HFFc6 (cell line): Measurements from ENCODE around the gene PHF21B. TPM values are rescaled to one million over a fixed set of nuclear protein-coding genes. Genes with fewer than 3 reads are reported as not detected.
"Not testable (repeated sequence)": the region's sequence is repeated elsewhere in the genome, so short reads cannot be mapped to it uniquely, and the experiment has no call there.

Experiments
- DNase-seq: peaks from one replicate; pipeline ENCODE4 v3.0.0-alpha.2; 2018
- H3K27ac Mint-ChIP-seq: 2 replicates; pipeline ENCODE4 v1.8.0; 2020; ENCODE audit warnings: mild to moderate bottlenecking, mixed read lengths
- H3K27me3 Mint-ChIP-seq: 2 replicates; pipeline ENCODE4 v1.8.0; 2021; ENCODE audit warnings: mild to moderate bottlenecking, moderate library complexity, mixed read lengths; ENCODE audit not compliant: insufficient read depth
- H3K36me3 Mint-ChIP-seq: 2 replicates; pipeline ENCODE4 v1.8.0; 2021; ENCODE audit warnings: low read depth, mixed read lengths
- H3K4me1 Mint-ChIP-seq: 2 replicates; pipeline ENCODE4 v1.8.0; 2020; ENCODE audit warnings: low read depth, mixed read lengths
- H3K4me3 Mint-ChIP-seq: 2 replicates; pipeline ENCODE4 v1.8.0; 2020; ENCODE audit warnings: mild to moderate bottlenecking, moderate library complexity, mixed read lengths
- H3K9me3 Mint-ChIP-seq: 2 replicates; pipeline ENCODE4 v1.8.0; 2020; ENCODE audit warnings: mild to moderate bottlenecking, mixed read lengths
- total RNA-seq, 6 experiments: library from RNA; stranded (reverse); fragmentation: NEBNext Ultra II Directional; extraction: Animal tissue kit (Norgen Biotek cat#: 25700); gene quantifications; 2 replicates in 1 of 6; 3 replicates in 5 of 6; pipeline ENCODE4 v1.2.3, GENCODE V29; 2021
- TF ChIP-seq, protein P1 (sequence below): fragments of 200-600 bp; sonication (generic); IDR thresholded peaks from 2 replicates; pipeline ENCODE4 v1.5.0; 2021; ENCODE audit warnings: antibody characterized with exemption, mild to moderate bottlenecking

The PHF21B gene
- total RNA-seq, 6 experiments from 2014 or later = not detected

DNA sequence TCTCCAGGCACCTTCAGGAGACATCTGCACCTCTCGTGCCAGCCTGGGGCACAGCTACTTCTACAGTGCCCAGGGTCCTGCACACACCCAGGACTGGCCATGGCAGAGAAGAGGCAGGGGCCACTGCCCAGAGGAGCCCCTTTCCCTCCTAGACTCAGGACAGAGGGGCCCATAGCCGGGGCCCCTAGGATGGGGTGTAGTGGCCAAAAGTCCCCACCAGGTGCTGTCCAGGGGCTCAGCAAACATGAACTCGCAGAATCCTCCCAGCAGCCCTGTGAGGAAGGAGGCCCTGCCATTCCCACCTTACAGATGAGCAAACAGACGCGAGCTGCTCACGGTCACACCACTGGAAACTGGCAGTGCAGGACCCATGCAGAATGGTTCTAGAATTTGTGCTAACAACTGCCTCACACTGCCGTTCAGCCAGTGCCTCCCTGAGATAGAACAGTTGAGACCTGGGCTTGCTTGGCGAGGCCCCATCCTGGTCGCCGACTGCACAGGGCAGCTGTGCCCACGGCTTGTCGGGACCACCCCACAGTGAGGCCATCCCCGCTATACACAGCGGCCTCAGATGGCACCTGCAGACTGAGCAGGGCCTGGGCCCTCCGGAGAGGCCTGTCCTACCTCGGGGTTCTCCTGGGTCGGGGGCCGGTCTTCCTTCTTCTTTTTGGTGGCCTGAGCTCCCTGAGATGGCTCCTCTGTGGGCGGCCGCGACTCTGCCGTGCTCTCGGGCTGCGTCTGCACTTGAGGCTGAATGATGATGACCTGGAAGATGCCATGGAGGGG lies 96.4 kb downstream of the PHF21B start:
- H3K4me3 Mint-ChIP-seq = no peak overlapping the region
- no peak overlapping the region for H3K27ac Mint-ChIP-seq
- H3K9me3 Mint-ChIP-seq = peaks cover 35% of the 10 kb centered on the region
- no peak for DNase-seq
- TF ChIP-seq, protein P1, sequence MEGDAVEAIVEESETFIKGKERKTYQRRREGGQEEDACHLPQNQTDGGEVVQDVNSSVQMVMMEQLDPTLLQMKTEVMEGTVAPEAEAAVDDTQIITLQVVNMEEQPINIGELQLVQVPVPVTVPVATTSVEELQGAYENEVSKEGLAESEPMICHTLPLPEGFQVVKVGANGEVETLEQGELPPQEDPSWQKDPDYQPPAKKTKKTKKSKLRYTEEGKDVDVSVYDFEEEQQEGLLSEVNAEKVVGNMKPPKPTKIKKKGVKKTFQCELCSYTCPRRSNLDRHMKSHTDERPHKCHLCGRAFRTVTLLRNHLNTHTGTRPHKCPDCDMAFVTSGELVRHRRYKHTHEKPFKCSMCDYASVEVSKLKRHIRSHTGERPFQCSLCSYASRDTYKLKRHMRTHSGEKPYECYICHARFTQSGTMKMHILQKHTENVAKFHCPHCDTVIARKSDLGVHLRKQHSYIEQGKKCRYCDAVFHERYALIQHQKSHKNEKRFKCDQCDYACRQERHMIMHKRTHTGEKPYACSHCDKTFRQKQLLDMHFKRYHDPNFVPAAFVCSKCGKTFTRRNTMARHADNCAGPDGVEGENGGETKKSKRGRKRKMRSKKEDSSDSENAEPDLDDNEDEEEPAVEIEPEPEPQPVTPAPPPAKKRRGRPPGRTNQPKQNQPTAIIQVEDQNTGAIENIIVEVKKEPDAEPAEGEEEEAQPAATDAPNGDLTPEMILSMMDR = peak; percentile 39
- H3K36me3 Mint-ChIP-seq = peaks cover 18% of the 10 kb centered on the region
- H3K4me1 Mint-ChIP-seq = no peaks in the 10 kb centered on the region
- H3K27me3 Mint-ChIP-seq = peaks cover 3% of the 10 kb centered on the region

DNA sequence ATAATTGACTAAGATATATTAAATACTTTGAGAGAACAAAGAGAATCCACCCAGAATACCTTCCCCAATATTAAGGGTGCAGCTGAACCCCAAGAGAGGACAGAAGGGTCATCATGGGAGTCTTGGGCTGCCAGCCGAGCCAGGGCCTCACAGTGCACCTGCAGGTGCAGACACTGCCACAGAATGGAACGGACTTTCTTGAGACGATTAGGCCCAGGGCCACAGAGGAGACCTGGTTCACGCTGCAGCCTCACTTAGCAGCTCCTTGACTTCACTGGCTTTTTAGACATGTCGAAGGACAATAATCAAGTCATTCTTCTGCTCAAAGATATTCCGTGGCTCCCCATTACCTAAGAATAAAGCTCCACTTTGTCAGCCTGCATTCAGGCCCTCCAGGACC lies 100.6 kb downstream of the PHF21B start:
- no peak overlapping the region for H3K27ac Mint-ChIP-seq
- no peaks in the 10 kb centered on the region for H3K4me1 Mint-ChIP-seq
- H3K4me3 Mint-ChIP-seq = no peak overlapping the region
- H3K36me3 Mint-ChIP-seq = peaks cover 18% of the 10 kb centered on the region
- peaks cover 51% of the 10 kb centered on the region for H3K9me3 Mint-ChIP-seq
- DNase-seq = no peak
- peaks cover 8% of the 10 kb centered on the region for H3K27me3 Mint-ChIP-seq
- TF ChIP-seq, protein P1 = no peak

DNA sequence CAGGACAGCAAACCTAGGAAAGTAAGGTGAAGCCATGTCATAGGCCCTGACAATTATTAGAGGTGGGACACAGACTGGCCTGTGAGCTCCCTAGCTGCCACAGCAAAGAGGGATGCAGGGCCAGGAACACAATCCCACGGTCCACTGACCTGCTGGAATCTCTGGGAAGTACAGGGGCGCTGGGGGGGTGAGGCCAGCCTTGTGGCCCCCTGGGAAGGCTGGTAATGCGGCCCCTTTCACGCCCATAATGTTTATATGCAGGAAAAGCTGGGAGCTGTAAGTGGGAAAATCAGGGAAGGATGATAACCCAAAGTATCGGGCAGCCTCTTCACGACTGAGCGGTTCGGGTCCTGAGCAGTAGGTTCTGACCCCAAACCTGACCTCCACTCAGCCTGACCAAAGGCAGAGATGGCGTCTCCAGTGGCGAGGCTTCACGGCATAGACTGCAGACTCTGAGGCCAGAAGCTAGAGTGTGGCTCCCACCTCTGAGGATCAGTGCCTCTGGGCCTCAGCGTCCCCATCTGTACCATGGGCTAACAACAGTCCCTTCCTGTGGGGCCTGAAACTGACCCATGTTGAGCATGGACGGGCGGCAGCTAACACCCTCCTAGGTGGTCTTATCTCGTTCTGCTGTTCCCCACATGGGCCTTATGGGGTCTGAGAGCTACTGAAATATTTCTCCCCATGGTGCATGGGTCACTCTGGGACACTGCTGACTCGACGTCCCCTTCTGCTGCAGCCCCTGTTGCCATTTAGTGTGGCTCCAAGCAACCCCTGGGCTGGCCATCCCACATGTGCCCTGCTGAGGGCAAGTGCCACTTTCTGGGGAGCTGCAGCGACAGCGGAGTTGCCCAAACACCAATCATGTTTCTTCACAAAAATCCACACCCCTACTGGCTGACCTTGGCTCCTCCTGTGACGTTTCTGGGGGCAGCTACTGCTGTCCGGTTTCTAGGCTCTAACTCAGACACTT lies 101.8 kb downstream of the PHF21B start:
- Mint-ChIP-seq H3K27ac (no peak overlapping the region), H3K4me3 (no peak overlapping the region), H3K9me3 (peaks cover 53% of the 10 kb centered on the region), H3K4me1 (no peaks in the 10 kb centered on the region), H3K27me3 (peaks cover 8% of the 10 kb centered on the region), H3K36me3 (peaks cover 18% of the 10 kb centered on the region)
- TF ChIP-seq, protein P1 = no peak
- no peak for DNase-seq

DNA sequence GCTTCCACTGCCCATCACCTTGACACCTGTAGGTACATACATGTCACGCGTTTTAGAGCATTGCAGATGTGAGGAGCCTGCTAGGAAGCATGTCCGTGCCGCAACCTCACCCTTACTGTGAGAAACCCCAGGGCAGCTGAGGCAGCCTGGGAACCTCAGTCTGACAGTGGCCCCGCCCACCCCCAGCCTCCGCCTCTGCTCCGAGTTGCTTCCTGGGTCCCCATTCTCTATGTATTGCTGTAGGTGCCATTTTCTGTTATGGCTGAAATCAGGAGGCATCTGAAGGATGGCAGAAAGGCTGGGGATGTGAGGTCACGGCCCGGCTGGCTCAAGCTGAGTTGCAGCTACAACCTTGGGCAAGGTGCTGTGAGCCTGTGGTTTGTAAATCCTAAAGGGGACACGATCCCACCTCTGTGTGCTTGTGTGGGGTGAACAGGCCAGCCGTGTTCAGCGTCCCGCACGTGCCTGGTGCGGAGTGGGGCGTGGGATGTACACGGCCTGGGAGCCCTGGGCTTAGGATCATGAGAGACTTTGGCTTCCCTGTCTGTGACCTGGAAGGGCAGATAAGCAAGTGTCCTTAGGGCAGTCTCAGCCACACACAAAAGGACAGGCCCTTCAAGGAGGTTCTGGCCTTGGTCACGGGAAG lies 102.7 kb downstream of the PHF21B start:
- Mint-ChIP-seq H3K9me3 (peaks cover 57% of the 10 kb centered on the region), H3K27ac (no peak overlapping the region), H3K36me3 (peaks cover 20% of the 10 kb centered on the region), H3K27me3 (peaks cover 11% of the 10 kb centered on the region), H3K4me1 (no peaks in the 10 kb centered on the region), H3K4me3 (no peak overlapping the region)
- no peak for DNase-seq
- TF ChIP-seq, protein P1 = no peak

DNA sequence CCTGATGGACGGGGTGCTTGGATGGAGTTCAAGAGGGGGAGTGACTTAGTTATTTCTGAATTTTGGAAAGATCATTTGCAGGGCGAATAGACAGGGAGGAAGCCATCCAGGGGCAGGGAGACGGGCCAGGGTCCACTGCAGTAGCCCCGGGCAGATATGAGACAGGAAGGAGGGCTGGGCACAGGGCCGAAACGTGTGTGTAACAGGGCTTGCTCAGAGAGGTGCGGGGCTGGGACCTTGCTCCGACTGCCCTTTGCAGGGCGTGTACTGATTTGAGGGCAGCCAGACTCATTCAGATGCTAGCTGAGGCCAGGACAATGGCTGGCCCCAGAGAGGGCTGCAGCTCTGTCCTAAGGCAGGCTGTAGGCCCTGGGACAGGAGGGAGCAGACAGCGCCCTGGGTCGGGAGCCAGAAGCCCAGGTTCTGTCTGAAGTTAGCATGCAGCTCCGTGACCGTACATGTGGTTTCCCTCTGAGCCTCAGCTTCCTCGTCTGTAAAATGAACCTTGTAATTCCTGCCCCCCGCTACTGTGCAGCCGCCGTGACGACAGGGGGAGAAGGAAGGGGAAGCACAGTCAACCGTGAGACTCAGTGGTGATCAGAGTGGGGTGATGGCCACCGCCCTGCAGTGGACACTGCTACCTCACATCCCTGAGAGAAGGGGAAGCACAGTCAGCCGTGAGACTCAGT lies 103.4 kb downstream of the PHF21B start:
- TF ChIP-seq, protein P1 = no peak
- no peak for DNase-seq
- peaks cover 11% of the 10 kb centered on the region for H3K27me3 Mint-ChIP-seq
- no peak overlapping the region for H3K4me3 Mint-ChIP-seq
- no peaks in the 10 kb centered on the region for H3K4me1 Mint-ChIP-seq
- H3K9me3 Mint-ChIP-seq = peaks cover 57% of the 10 kb centered on the region
- H3K36me3 Mint-ChIP-seq = peaks cover 17% of the 10 kb centered on the region
- H3K27ac Mint-ChIP-seq = no peak overlapping the region

DNA sequence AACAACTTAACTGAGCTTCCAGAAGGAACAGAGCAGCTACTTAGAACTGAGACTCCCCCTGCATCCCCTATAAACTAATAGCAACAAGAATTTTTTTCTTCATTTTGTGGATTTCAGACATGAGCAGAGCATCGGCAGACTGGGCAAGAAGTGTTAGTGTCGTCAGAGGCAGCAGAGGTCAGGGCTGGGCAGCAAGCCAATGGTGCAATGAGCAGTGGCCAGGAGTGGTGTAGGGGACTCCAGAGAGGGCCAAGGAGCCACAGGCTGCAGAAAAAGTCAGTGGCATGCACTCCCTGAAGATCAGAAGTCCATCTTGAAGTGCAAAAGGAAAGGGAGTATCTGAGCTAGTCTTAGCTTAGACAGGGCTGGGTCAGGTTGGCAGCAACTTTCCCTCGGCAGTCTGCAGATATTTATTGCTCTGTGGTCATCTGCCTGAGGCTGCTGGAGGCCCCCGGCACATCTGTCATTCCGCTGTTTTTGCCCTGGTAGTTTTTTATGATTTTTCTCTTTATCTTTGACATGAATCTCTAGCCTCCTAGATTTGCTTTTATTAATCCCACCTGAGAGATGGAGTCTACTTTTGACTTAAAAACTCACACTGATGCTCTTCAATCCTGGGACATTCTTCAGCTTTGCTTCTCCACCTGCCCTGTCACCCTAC lies 105.2 kb downstream of the PHF21B start:
- not testable (repeated sequence) for H3K27ac Mint-ChIP-seq, DNase-seq, H3K4me1 Mint-ChIP-seq, H3K4me3 Mint-ChIP-seq, H3K36me3 Mint-ChIP-seq
- Mint-ChIP-seq H3K9me3 (peaks cover 59% of the 10 kb centered on the region), H3K27me3 (peaks cover 11% of the 10 kb centered on the region)

DNA sequence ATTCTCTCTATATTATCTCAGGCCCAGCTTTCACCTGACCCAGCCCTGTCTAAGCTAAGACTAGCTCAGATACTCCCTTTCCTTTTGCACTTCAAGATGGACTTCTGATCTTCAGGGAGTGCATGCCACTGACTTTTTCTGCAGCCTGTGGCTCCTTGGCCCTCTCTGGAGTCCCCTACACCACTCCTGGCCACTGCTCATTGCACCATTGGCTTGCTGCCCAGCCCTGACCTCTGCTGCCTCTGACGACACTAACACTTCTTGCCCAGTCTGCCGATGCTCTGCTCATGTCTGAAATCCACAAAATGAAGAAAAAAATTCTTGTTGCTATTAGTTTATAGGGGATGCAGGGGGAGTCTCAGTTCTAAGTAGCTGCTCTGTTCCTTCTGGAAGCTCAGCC lies 106.6 kb downstream of the PHF21B start:
- H3K4me1 Mint-ChIP-seq, H3K36me3 Mint-ChIP-seq, H3K4me3 Mint-ChIP-seq, DNase-seq, H3K27ac Mint-ChIP-seq: not testable (repeated sequence)
- peaks cover 11% of the 10 kb centered on the region for H3K27me3 Mint-ChIP-seq
- H3K9me3 Mint-ChIP-seq = peaks cover 59% of the 10 kb centered on the region
